CD4-positive, alpha-beta T cell treated with Interleukin-15 for 4 hours (primary cell): ENCODE results near the gene DISP1.
"Not testable (repeated sequence)": the region's sequence is repeated elsewhere in the genome, so short reads cannot be mapped to it uniquely, and the experiment has no call there.

Experiments used
- DNase-seq: peaks from one replicate; pipeline ENCODE4 v3.0.0-alpha.2; 2020; ENCODE audit warnings: low spot score

The DISP1 gene

GRCh38 chr1:222794656-222795474, 20.0 kb upstream of the DISP1 start:
- no peak for DNase-seq

GRCh38 chr1:222798116-222798515, 16.7 kb upstream of the DISP1 start:
- DNase-seq: no peak

GRCh38 chr1:222798975-222799374, 15.9 kb upstream of the DISP1 start:
- DNase-seq: no peak

- no peak for DNase-seq
Measured at GRCh38 chr1:222801067-222801466, 13.8 kb upstream of the DISP1 start.

GRCh38 chr1:222811671-222812070, 3.2 kb upstream of the DISP1 start:
- DNase-seq: no peak

- no peak for DNase-seq
Measured at GRCh38 chr1:222813866-222814535, 838 bp upstream of the DISP1 start.

GRCh38 chr1:222815440-222815765, 564 bp downstream of the DISP1 start:
- DNase-seq: no peak

- DNase-seq: no peak
Measured at GRCh38 chr1:222817529-222817928, 2.7 kb downstream of the DISP1 start.

- no peak for DNase-seq
Measured at GRCh38 chr1:222818171-222818570, 3.3 kb downstream of the DISP1 start.

GRCh38 chr1:222820171-222820712, 5.4 kb downstream of the DISP1 start:
- no peak for DNase-seq

- no peak for DNase-seq
Measured at GRCh38 chr1:222821239-222821638, 6.4 kb downstream of the DISP1 start.

- DNase-seq: no peak
Measured at GRCh38 chr1:222823695-222824094, 8.9 kb downstream of the DISP1 start.

GRCh38 chr1:222824641-222825040, 9.8 kb downstream of the DISP1 start:
- no peak for DNase-seq

- DNase-seq: no peak
Measured at GRCh38 chr1:222828939-222829338, 14.1 kb downstream of the DISP1 start.

GRCh38 chr1:222829868-222830267, 15.0 kb downstream of the DISP1 start:
- DNase-seq: no peak

- no peak for DNase-seq
Measured at GRCh38 chr1:222833356-222833876, 18.6 kb downstream of the DISP1 start.

GRCh38 chr1:222843469-222844410, 28.9 kb downstream of the DISP1 start:
- no peak for DNase-seq

- no peak for DNase-seq
Measured at GRCh38 chr1:222844411-222844779, 29.6 kb downstream of the DISP1 start.

GRCh38 chr1:222845763-222846162, 30.9 kb downstream of the DISP1 start:
- DNase-seq: no peak

- not testable (repeated sequence) for DNase-seq
Measured at GRCh38 chr1:222850550-222850949, 35.7 kb downstream of the DISP1 start.

GRCh38 chr1:222852326-222852725, 37.5 kb downstream of the DISP1 start:
- no peak for DNase-seq

GRCh38 chr1:222861062-222861461, 46.2 kb downstream of the DISP1 start:
- no peak for DNase-seq
